Tibial nerve (tissue), 3 donors: ENCODE data around the gene SALL3.

Source experiments
- POLR2A ChIP-seq, 2 donors: fragments of 450-650 bp; IDR thresholded peaks; one replicate each; pipeline ENCODE4 v1.6.1; 2017; ENCODE audit warnings: antibody characterized with exemption in 2 of 2, mild to moderate bottlenecking in 2 of 2, moderate library complexity in 2 of 2
- TF ChIP-seq, protein P1 (sequence below), 5 experiments: fragments of 200-600 bp in 3 of 5; fragments of 450-650 bp in 2 of 5; sonication (generic) in 3 of 5; IDR thresholded peaks; one replicate each; pipeline ENCODE4 v1.5.1; 2016 to 2019; ENCODE audit warnings: antibody characterized with exemption in 5 of 5, mild to moderate bottlenecking in 3 of 5, moderate library complexity in 2 of 5

DNA sequence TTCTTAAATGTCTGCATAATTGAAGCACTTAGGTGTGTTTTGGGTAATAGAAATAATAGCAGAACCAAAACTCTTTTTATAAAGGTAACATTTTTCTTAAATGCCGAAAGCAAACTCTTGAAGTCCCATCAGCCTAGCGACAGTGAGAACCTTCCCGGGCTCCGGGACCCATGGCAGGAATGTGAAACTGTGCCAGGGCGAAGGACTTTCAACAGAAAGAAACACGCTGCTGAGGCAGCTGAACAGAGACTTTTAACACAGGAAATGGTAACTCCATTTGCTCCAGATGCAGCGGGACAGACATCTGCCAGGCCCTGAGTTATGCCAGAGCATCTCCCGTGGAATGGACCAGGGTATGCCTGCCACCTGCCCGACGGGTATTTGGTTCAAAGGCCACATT lies 34.3 kb downstream of the SALL3 start:
- no peak for TF ChIP-seq POLR2A (IDR thresholded peaks at IDR 0.05)
- TF ChIP-seq, protein P1, sequence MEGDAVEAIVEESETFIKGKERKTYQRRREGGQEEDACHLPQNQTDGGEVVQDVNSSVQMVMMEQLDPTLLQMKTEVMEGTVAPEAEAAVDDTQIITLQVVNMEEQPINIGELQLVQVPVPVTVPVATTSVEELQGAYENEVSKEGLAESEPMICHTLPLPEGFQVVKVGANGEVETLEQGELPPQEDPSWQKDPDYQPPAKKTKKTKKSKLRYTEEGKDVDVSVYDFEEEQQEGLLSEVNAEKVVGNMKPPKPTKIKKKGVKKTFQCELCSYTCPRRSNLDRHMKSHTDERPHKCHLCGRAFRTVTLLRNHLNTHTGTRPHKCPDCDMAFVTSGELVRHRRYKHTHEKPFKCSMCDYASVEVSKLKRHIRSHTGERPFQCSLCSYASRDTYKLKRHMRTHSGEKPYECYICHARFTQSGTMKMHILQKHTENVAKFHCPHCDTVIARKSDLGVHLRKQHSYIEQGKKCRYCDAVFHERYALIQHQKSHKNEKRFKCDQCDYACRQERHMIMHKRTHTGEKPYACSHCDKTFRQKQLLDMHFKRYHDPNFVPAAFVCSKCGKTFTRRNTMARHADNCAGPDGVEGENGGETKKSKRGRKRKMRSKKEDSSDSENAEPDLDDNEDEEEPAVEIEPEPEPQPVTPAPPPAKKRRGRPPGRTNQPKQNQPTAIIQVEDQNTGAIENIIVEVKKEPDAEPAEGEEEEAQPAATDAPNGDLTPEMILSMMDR (IDR thresholded peaks at IDR 0.05) = no peak
